Activated CD8-positive, alpha-beta T cell treated with anti-CD3 and anti-CD28 coated beads for 36 hours (primary cell): ENCODE measurements around the gene CENPS. TPM values are rescaled to one million over a fixed set of nuclear protein-coding genes. Genes with fewer than 3 reads are reported as not detected.
"Not testable (repeated sequence)": the region's sequence is repeated elsewhere in the genome, so short reads cannot be mapped to it uniquely, and the experiment has no call there.

ENCODE experiments used
- ATAC-seq: fragments of 200-7000 bp; cut with Tn5 transposase; one replicate; pipeline ENCODE4 v1.10.0; 2021; ENCODE audit warnings: mild to moderate bottlenecking, moderate library complexity
- CTCF ChIA-PET: fragments of 350-600 bp; sonication (Branson Sonifier 250); formaldehyde crosslinking; loops from one replicate; lab custom pipeline; 2021; ENCODE audit warnings: antibody characterized with exemption; lab: Charles Lee
- POLR2A ChIA-PET: fragments of 350-600 bp; sonication (Branson Sonifier 250); formaldehyde crosslinking; loops from one replicate; lab custom pipeline; 2021; ENCODE audit warnings: antibody characterized with exemption; lab: Charles Lee
- DNase-seq: peaks from one replicate; pipeline ENCODE4 v3.0.0-alpha.2; 2020
- H3K27ac Mint-ChIP-seq: one replicate; pipeline ENCODE4 v1.8.0; 2021; ENCODE audit warnings: mild to moderate bottlenecking, mixed read lengths
- H3K27me3 Mint-ChIP-seq: one replicate; pipeline ENCODE4 v1.8.0; 2021; ENCODE audit warnings: mixed read lengths
- H3K36me3 Mint-ChIP-seq: one replicate; pipeline ENCODE4 v1.8.0; 2021; ENCODE audit warnings: low read depth, mixed read lengths
- H3K4me1 Mint-ChIP-seq: one replicate; pipeline ENCODE4 v1.8.0; 2021; ENCODE audit warnings: low read depth, mixed read lengths
- H3K4me3 Mint-ChIP-seq: one replicate; pipeline ENCODE4 v1.8.0; 2021; ENCODE audit warnings: mild to moderate bottlenecking, moderate library complexity, mixed read lengths
- H3K9me3 Mint-ChIP-seq: one replicate; pipeline ENCODE4 v1.8.0; 2021; ENCODE audit warnings: mixed read lengths
- CTCF ChIP-seq: fragments of 200-600 bp; IDR thresholded peaks from one replicate; pipeline ENCODE4 v1.8.0; 2022; ENCODE audit warnings: antibody characterized with exemption, mild to moderate bottlenecking
- intact Hi-C: fragments of 100-400 bp; cut with micrococcal nuclease; formaldehyde crosslinking; loops from one replicate; pipeline ENCODE4 v1.10.0; 2022
- total RNA-seq, 2 experiments: library from RNA; stranded (reverse); gene quantifications; one replicate each; pipeline ENCODE4 v1.2.3, GENCODE V29; 2021

The CENPS gene
- total RNA-seq, 2 experiments from 2014 or later = 18.3 to 19.4 TPM

- peaks cover 43% of the 10 kb centered on the region for H3K4me1 Mint-ChIP-seq
- peak within 1 kb of the TSS; percentile 97 for H3K4me3 Mint-ChIP-seq
- CTCF ChIA-PET = interaction anchor here (0.6 to 1.3 kb wide), 4 partner anchors 21 to 36 kb away, joined by 3 to 4 read pairs (median 4); no protein-coding TSS in a partner anchor
- intact Hi-C loops = no loop called here
- H3K27ac Mint-ChIP-seq = peak within 1 kb of the TSS; percentile 96
- peaks cover 21% of the 10 kb centered on the region for H3K36me3 Mint-ChIP-seq
- POLR2A ChIA-PET = interaction anchor here (0.7 to 0.9 kb wide), 3 partner anchors 9 to 38 kb away, joined by 3 read pairs; no protein-coding TSS in a partner anchor
- no peaks in the 10 kb centered on the region for H3K9me3 Mint-ChIP-seq
- H3K27me3 Mint-ChIP-seq = no peaks in the 10 kb centered on the region
- ATAC-seq = peak; percentile 78
- no peak for TF ChIP-seq CTCF
- peak; percentile 98 for DNase-seq
Observed at GRCh38 chr1:10472220-10473144, 42.2 kb downstream of the CENPS start, which contains the start of gene DFFA. Gene DFFA (minus strand): TSS chr1:10472529. CDS start chr1:10472458, 71 bp downstream.

- Mint-ChIP-seq H3K36me3 (peaks cover 16% of the 10 kb centered on the region), H3K9me3 (no peaks in the 10 kb centered on the region), H3K4me3 (peak overlapping the region; percentile 97), H3K27ac (peak overlapping the region; percentile 96), H3K4me1 (peaks cover 45% of the 10 kb centered on the region), H3K27me3 (no peaks in the 10 kb centered on the region)
- ChIA-PET POLR2A (interaction anchor here (0.7 kb wide), 1 partner anchor 39 kb away, joined by 3 read pairs; no protein-coding TSS in a partner anchor), CTCF (interaction anchor here (1.3 kb wide), 1 partner anchor 21 kb away, joined by 4 read pairs; no protein-coding TSS in a partner anchor)
- ATAC-seq (no peak), DNase-seq (no peak)
- intact Hi-C loops = no loop called here
- no peak for TF ChIP-seq CTCF
Observed at GRCh38 chr1:10473145-10473765, 43.0 kb downstream of the CENPS start.

GRCh38 chr1:10474309-10474612, 44.0 kb downstream of the CENPS start:
- Mint-ChIP-seq H3K4me3 (peak overlapping the region; percentile 83), H3K27ac (peak overlapping the region; percentile 89), H3K4me1 (peaks cover 39% of the 10 kb centered on the region)
- DNase-seq, intact Hi-C loops, CTCF ChIA-PET, ATAC-seq, H3K36me3 Mint-ChIP-seq, H3K27me3 Mint-ChIP-seq, H3K9me3 Mint-ChIP-seq: not testable (repeated sequence)
- POLR2A ChIA-PET = interaction anchor here (0.6 to 1.7 kb wide), 2 partner anchors 19 to 20 kb away, joined by 3 to 10 read pairs; no protein-coding TSS in a partner anchor

DNA sequence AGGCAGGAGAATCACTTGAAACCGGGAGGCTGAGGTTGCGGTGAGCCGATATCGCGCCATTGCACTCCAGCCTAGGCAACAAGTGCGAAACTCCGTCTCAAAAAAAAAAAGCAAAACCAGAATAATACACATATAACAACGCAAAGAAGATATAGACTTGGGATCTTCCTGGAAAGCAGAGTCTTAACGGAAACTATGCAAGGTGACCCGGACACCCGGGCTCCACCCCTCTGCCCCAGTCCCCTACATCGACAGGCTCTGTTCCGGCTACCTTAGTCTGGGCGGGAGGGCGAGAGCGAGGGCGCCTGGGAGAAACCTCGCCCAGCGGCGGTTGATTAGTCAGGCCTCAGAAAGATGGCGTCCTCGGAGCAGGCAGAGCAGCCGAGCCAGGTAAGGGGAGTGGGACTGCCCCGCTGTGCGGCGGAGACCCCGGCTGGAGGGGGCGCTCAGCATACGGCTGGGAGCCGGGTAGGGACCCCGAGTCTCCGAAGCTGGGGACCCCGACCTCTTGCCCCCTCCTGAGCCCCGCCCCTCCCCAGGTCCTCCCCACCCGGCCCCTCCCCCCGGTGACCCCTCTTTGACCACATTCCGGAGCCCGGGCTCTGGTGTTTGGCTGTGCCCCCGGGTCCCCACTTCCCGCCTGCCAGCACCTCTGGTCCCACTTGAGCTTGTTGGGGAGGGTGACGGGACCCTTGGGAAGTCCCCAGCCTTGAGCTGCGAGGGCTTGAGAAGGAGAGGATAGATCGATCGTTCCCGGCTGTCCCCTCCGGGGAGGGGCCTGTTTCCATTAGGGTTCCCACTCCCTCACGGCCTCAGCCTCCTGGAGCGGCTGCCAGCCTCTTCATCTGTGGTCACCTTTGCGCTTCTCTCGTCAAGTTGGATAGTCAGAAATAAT, 44.6 kb downstream of the CENPS start, which contains the start of gene PEX14:
Gene PEX14, plus strand, starts transcription at position 338 of the 895 bp plus-strand sequence. Its CDS starts 17 bp downstream, at position 355.
- peak; percentile 86 for ATAC-seq
- no peak for TF ChIP-seq CTCF
- Mint-ChIP-seq H3K4me3 (peak within 1 kb of the TSS; percentile 83), H3K9me3 (no peaks in the 10 kb centered on the region), H3K4me1 (peaks cover 42% of the 10 kb centered on the region), H3K27me3 (no peaks in the 10 kb centered on the region), H3K36me3 (peaks cover 6% of the 10 kb centered on the region), H3K27ac (peak within 1 kb of the TSS; percentile 90)
- CTCF ChIA-PET = interaction anchor here (1.3 kb wide), 1 partner anchor 20 kb away, joined by 10 read pairs; no protein-coding TSS in a partner anchor
- POLR2A ChIA-PET = interaction anchor here (0.5 to 1.7 kb wide), 2 partner anchors 19 to 409 kb away, joined by 3 to 10 read pairs; no protein-coding TSS in a partner anchor
- peak; percentile 94 for DNase-seq
- intact Hi-C loops = no loop called here
